Esophagus muscularis mucosa (tissue), 4 donors: Measurements from ENCODE around the gene NEK7. TPM values are rescaled to one million over a fixed set of nuclear protein-coding genes. Genes with fewer than 3 reads are reported as not detected.

Source experiments
- DNase-seq: peaks from one replicate; pipeline ENCODE4 v3.0.0-alpha.2; 2017; ENCODE audit errors: extremely low spot score
- H3K27ac ChIP-seq, 4 donors: fragments of 200-600 bp; sonication (generic); replicated peaks in 1 of 4; 1 replicate in 3 of 4; 2 replicates in 1 of 4; pipeline ENCODE4 v1.5.1; 2016 to 2019; ENCODE audit warnings: mild to moderate bottlenecking in 1 of 4
- H3K27me3 ChIP-seq, 4 donors: fragments of 200-600 bp; sonication (generic); one replicate each; pipeline versions ENCODE4 v1.5.1 to v1.6.0; 2016 to 2019
- H3K36me3 ChIP-seq, 4 donors: fragments of 200-600 bp; sonication (generic); one replicate each; pipeline ENCODE4 v1.5.1; 2016 to 2019
- H3K4me1 ChIP-seq, 4 donors: fragments of 200-600 bp; sonication (generic); one replicate each; pipeline ENCODE4 v1.5.1; 2016 to 2019
- H3K4me3 ChIP-seq, 4 donors: fragments of 200-600 bp; sonication (generic); 1 replicate in 2 of 4; 2 replicates in 2 of 4; pipeline ENCODE4 v1.5.1; 2016 to 2019; ENCODE audit warnings: mild to moderate bottlenecking in 4 of 4, moderate library complexity in 1 of 4
- H3K9me3 ChIP-seq, 4 donors: fragments of 200-600 bp; sonication (generic); 1 replicate in 3 of 4; 2 replicates in 1 of 4; pipeline ENCODE4 v1.5.1; 2016 to 2019
- EP300 ChIP-seq: sonication (generic); formaldehyde crosslinking; IDR thresholded peaks from one replicate; pipeline ENCODE4 v1.6.1; 2017; ENCODE audit warnings: antibody characterized with exemption
- POLR2A ChIP-seq: fragments of 450-650 bp; IDR thresholded peaks from one replicate; pipeline ENCODE4 v1.6.1; 2017; ENCODE audit warnings: antibody characterized with exemption, moderate library complexity, mild to moderate bottlenecking, low read depth
- POLR2AphosphoS5 ChIP-seq, 2 donors: sonication (generic); formaldehyde crosslinking; IDR thresholded peaks; one replicate each; pipeline ENCODE4 v1.6.1; 2017; ENCODE audit warnings: antibody characterized with exemption in 2 of 2
- WGBS: methylation state at CpG from one replicate; pipeline ENCODE4 v1.1.5; 2018; 5-methylcytosine and 5-hydroxymethylcytosine counted together
- intact Hi-C: fragments of 100-400 bp; cut with DNase I; formaldehyde crosslinking; loops from one replicate; pipeline ENCODE4 v1.15.1; 2023
- total RNA-seq, 4 donors: library from RNA; depleted of rRNA; stranded (reverse); fragments of >200 nt; gene quantifications; one replicate each; pipeline versions ENCODE4 v1.1.0 to v1.2.1, GENCODE V29; 2016
- TF ChIP-seq, protein P1 (sequence below), 3 experiments: fragments of 200-600 bp in 2 of 3; fragments of 450-650 bp in 1 of 3; sonication (generic) in 2 of 3; IDR thresholded peaks; one replicate each; pipeline ENCODE4 v1.5.1; 2017 to 2019; ENCODE audit warnings: antibody characterized with exemption in 3 of 3, mild to moderate bottlenecking in 2 of 3, moderate library complexity in 1 of 3

NEK7 gene
- total RNA-seq, 4 donors from 2014 or later = 110 to 196 (median 158) TPM

DNA sequence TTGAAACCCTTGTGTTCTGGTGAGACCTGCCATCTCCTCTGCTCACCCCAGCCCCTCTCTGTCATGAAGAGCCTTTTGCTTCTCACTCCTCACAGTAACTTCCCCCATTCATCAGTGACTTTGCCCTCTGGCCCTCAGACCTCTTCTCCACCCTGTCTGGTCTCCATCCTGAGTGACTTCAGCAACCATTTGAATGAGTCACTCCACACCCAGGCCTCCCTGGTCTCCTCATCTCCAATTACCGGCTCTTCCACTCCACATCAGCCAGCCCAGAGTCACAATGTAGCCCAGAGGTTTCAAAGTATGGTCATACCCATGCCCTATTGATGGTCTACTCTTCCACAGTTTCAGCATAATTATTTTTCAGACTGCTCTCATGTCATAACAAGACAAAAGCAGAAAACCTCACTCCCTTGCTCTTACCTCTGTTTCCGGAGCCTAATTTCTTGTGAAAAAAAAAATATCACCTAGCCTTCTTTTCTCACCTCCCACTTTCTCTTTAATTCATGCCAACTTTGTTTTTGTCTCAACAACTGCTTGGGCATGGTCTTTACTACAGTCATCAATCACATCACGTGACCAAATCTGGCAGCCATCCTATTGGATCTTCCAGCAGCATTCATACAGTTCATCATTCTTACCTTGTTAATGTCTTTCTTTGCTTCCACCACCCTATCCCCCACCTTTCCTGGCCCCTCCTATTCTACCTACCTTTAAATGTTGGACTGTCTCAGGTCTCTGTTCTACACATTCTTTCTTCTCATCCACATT is 35.6 kb upstream of the NEK7 start:
- intact Hi-C loops = no loop called here
- WGBS = 82% methylated on average over 3 of the region's 3 CpGs
- Histone ChIP-seq H3K4me1 (peaks cover 8 to 11% (median 9%) of the 10 kb centered on the region in 4 donors), H3K36me3 (no peaks in the 10 kb centered on the region), H3K27ac (no peak overlapping the region), H3K9me3 (no peaks in the 10 kb centered on the region), H3K27me3 (no peaks in the 10 kb centered on the region), H3K4me3 (no peak overlapping the region)
- no peak for DNase-seq
- no peak for TF ChIP-seq POLR2A
- TF ChIP-seq, protein P1, sequence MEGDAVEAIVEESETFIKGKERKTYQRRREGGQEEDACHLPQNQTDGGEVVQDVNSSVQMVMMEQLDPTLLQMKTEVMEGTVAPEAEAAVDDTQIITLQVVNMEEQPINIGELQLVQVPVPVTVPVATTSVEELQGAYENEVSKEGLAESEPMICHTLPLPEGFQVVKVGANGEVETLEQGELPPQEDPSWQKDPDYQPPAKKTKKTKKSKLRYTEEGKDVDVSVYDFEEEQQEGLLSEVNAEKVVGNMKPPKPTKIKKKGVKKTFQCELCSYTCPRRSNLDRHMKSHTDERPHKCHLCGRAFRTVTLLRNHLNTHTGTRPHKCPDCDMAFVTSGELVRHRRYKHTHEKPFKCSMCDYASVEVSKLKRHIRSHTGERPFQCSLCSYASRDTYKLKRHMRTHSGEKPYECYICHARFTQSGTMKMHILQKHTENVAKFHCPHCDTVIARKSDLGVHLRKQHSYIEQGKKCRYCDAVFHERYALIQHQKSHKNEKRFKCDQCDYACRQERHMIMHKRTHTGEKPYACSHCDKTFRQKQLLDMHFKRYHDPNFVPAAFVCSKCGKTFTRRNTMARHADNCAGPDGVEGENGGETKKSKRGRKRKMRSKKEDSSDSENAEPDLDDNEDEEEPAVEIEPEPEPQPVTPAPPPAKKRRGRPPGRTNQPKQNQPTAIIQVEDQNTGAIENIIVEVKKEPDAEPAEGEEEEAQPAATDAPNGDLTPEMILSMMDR (IDR thresholded peaks at IDR 0.05) = no peak
- TF ChIP-seq POLR2AphosphoS5 (IDR thresholded peaks at IDR 0.05) = no peak
- no peak for TF ChIP-seq EP300

DNA sequence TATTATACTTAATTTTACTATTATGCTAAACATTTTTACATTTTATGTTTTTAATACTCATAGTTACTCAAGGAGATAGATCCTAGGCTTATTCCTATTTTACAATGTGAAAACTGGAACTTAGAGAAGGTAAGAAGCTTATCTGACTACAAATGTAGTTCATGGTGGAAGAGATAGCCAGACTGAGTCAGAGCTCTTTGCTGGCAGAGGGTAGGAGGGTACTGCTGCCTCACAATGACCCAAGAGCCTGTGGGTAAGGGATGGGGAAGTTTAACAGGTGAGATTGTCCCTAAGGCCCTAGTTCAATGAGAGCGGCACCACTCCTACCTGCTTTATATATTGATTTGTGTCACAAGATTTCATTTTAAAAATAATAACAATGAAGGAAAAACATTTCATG is 34.1 kb upstream of the NEK7 start:
- Histone ChIP-seq H3K4me3 (no peak overlapping the region), H3K27me3 (no peaks in the 10 kb centered on the region), H3K27ac (no peak overlapping the region), H3K36me3 (no peaks in the 10 kb centered on the region), H3K4me1 (peaks cover 3 to 10% (median 8%) of the 10 kb centered on the region in 4 donors), H3K9me3 (no peaks in the 10 kb centered on the region)
- intact Hi-C loops = no loop called here
- DNase-seq = no peak
- TF ChIP-seq EP300 = no peak
- no peak for TF ChIP-seq POLR2A
- TF ChIP-seq, protein P1 (IDR thresholded peaks at IDR 0.05) = no peak
- no peak for TF ChIP-seq POLR2AphosphoS5 (IDR thresholded peaks at IDR 0.05)
- WGBS = 100% methylated on average over 1 of the region's 1 CpG

DNA sequence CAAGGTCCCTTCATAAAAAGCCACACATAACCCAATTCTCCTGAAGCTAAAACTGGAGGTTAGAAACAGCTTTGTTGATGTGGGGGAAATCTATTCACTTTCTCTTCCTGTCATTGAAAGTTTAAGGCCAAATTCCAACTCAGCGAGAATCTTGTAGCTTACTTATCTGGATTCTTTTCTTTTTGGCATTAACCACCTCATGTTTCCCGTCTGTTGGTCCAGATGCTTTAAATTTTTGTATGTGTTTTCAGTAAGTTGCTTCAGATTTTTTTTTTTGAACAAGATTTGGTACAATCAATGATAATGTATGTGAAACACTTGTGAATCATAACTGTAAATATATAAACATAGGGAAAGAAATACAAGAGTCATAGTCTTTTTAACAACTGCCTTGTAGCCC is 33.7 kb upstream of the NEK7 start:
- intact Hi-C loops = no loop called here
- no peaks in the 10 kb centered on the region for H3K9me3 ChIP-seq
- no peak for DNase-seq
- WGBS = 62% methylated on average over 2 of the region's 2 CpGs
- TF ChIP-seq, protein P1 (IDR thresholded peaks at IDR 0.05) = no peak
- no peak for TF ChIP-seq POLR2A
- TF ChIP-seq EP300 = no peak
- no peak for TF ChIP-seq POLR2AphosphoS5 (IDR thresholded peaks at IDR 0.05)
- H3K4me3 ChIP-seq = no peak overlapping the region
- H3K27me3 ChIP-seq = no peaks in the 10 kb centered on the region
- H3K36me3 ChIP-seq = no peaks in the 10 kb centered on the region
- H3K4me1 ChIP-seq = peaks cover 0 to 5% (median 4%) of the 10 kb centered on the region in 4 donors
- no peak overlapping the region for H3K27ac ChIP-seq

DNA sequence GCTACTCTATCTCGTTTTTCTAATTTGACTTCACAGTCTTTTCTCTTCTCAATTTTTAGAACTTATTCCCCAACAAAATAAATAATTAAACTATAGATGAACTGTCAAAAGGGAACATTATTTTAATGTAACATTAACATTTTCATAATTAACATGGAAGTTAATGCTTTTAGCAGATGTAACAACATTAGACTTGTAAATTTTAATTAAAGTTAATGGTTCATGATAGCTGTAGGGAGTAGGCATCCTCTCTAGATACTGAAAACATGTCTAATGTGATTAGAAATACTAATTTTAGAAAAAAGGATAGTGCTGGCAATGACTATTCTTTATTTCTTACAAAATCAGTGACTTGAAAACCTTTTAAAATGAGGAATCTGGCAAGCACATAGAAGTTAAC is 32.1 kb upstream of the NEK7 start:
- 82% methylated on average over 1 of the region's 1 CpG for WGBS
- TF ChIP-seq POLR2A = no peak
- TF ChIP-seq, protein P1 (IDR thresholded peaks at IDR 0.05) = no peak
- no peak for TF ChIP-seq POLR2AphosphoS5 (IDR thresholded peaks at IDR 0.05)
- no peak for TF ChIP-seq EP300
- H3K27ac ChIP-seq = no peak overlapping the region
- H3K36me3 ChIP-seq = no peaks in the 10 kb centered on the region
- H3K9me3 ChIP-seq = no peaks in the 10 kb centered on the region
- no peaks in the 10 kb centered on the region for H3K4me1 ChIP-seq
- H3K27me3 ChIP-seq = no peaks in the 10 kb centered on the region
- intact Hi-C loops = no loop called here
- H3K4me3 ChIP-seq = no peak overlapping the region
- DNase-seq = no peak
